ENCODE results near the gene GALE.

Gene GALE

DNA sequence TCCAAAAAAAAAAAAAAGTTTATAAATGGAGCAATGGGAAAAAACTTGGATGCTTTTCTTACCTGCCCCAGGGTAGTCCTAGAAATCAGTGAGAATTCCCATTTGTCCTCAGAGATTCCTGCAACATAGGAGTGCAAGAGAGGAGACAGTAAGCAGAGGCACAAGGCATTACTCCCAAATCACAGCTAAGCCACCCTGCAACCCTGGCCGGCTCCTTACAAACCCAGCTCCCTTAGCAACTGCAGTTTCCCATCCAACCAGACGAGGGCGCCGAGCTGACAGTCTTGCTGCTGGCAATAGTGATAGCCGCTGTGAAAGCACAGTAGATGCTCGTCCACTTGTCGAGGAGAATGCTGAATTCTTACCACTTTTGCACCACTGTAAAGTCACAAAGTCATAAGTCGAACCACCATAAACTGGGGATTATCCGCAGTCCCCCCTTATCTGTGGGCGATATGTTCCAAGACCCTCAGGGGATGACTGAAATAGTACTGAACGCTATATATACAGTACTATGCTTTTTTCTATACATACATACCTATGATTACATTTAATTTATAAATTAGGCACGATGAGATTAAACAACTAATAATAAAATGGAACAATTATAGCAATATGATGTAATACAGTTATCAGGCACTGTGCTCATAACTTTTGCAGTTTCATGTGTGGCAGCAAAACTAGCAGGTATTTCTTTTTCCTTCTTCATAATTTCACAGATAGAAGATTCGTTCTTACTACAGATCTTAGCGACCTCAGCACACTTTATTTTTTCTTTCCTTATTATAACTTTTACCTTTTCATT, 28.3 kb downstream of the GALE start:
- Histone ChIP-seq H3K4me1 (ENCODE audit: insufficient read depth, low read length) (no peaks in the 10 kb centered on the region), H3K9ac (ENCODE audit: low read depth, low read length) (no peak overlapping the region), H3K9me3 (ENCODE audit: insufficient read depth, low read depth, low read length) (no peaks in the 10 kb centered on the region), H3K27ac (ENCODE audit: low read depth, low read length) (no peak overlapping the region), H3K36me3 (ENCODE audit: insufficient read depth, low read length) (peaks cover 16% of the 10 kb centered on the region), H3K4me3 (ENCODE audit: low read length) (no peak overlapping the region), H3K27me3 (ENCODE audit: insufficient read depth, low read length) (no peaks in the 10 kb centered on the region)
- WGBS: 25% methylated on average over 13 of the region's 14 CpGs

DNA sequence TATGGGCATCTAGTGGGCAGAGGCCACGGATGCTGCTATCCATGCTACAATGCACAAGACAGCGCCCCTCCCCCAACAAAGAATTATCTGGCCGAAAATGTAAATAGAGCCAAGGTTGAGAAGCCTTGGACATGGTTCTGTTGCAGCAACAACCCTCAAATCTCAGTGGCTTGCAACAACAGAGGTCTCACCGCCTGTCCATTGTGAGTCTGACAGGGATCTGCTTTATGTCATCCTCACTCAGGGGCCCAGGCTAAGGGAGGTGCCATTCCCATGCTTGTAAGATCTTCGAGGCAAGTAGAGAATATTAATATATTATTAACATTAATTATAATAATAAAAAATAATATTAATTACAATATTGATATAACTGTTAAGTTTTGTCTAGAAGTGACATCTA, 31.8 kb downstream of the GALE start:
- no peak overlapping the region for H3K4me3 ChIP-seq (ENCODE audit: low read length)
- H3K9ac ChIP-seq (ENCODE audit: low read depth, low read length): no peak overlapping the region
- H3K4me1 ChIP-seq (ENCODE audit: insufficient read depth, low read length): no peaks in the 10 kb centered on the region
- H3K27ac ChIP-seq (ENCODE audit: low read depth, low read length): no peak overlapping the region
- WGBS: 96% methylated on average over 4 of the region's 5 CpGs
- peaks cover 26% of the 10 kb centered on the region for H3K36me3 ChIP-seq (ENCODE audit: insufficient read depth, low read length)
- H3K9me3 ChIP-seq (ENCODE audit: insufficient read depth, low read depth, low read length): no peaks in the 10 kb centered on the region
- H3K27me3 ChIP-seq (ENCODE audit: insufficient read depth, low read length): no peaks in the 10 kb centered on the region

DNA sequence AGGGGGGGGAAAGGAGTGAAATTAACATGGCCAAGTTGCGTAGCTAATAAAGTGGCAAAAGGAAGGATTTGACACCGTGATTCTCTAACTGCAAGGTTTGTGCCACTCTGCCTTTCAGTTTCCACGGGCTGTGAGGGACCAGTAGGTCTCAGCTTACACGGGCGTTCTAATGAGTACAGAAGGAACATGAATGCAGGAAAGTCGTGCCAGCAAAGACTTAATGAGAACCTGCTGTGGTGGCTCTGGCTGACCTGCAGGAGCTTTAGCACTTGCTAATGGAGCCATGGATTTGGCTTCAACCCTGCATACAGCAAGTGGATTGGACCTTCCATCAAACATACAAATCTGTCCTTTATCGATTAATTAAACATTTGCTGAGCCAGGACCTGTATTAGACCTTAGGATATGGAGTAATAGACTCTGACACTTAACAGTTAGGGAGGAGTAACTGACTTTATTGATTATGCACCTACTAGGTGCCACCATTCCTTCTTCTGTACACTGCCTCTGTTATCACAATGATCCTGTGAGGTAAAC, 37.4 kb downstream of the GALE start:
- WGBS: 87% methylated on average over 7 of the region's 7 CpGs
- H3K4me3 ChIP-seq (ENCODE audit: low read length): no peak overlapping the region
- no peaks in the 10 kb centered on the region for H3K4me1 ChIP-seq (ENCODE audit: insufficient read depth, low read length)
- H3K27ac ChIP-seq (ENCODE audit: low read depth, low read length): no peak overlapping the region
- H3K9me3 ChIP-seq (ENCODE audit: insufficient read depth, low read depth, low read length): no peaks in the 10 kb centered on the region
- no peak overlapping the region for H3K9ac ChIP-seq (ENCODE audit: low read depth, low read length)
- peaks cover 61% of the 10 kb centered on the region for H3K36me3 ChIP-seq (ENCODE audit: insufficient read depth, low read length)
- H3K27me3 ChIP-seq (ENCODE audit: insufficient read depth, low read length): no peaks in the 10 kb centered on the region

DNA sequence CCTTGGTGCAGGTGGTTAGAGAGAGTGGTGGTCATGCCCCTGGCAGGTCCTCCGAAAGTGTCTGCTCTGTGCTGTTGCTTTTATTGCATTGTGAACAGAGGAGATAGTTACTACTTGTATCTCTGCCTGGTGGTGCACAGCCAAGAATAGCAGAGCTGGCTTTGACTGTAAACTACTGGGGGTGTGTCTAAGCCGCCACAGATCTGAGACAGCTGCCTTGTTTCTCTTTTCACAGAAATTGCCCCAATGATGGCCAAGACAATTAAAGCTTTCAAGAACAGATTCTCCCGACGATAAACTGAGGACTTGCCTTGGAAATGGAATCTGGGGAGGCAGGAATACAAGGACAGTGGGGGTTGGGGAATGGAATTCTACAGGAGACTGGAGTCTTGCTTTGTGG, 41.3 kb downstream of the GALE start:
- H3K36me3 ChIP-seq (ENCODE audit: insufficient read depth, low read length): peaks cover 91% of the 10 kb centered on the region
- no peaks in the 10 kb centered on the region for H3K4me1 ChIP-seq (ENCODE audit: insufficient read depth, low read length)
- WGBS: 95% methylated on average over 4 of the region's 4 CpGs
- H3K9ac ChIP-seq (ENCODE audit: low read depth, low read length): no peak overlapping the region
- H3K9me3 ChIP-seq (ENCODE audit: insufficient read depth, low read depth, low read length): no peaks in the 10 kb centered on the region
- H3K27me3 ChIP-seq (ENCODE audit: insufficient read depth, low read length): no peaks in the 10 kb centered on the region
- H3K4me3 ChIP-seq (ENCODE audit: low read length): no peak overlapping the region
- H3K27ac ChIP-seq (ENCODE audit: low read depth, low read length): no peak overlapping the region

DNA sequence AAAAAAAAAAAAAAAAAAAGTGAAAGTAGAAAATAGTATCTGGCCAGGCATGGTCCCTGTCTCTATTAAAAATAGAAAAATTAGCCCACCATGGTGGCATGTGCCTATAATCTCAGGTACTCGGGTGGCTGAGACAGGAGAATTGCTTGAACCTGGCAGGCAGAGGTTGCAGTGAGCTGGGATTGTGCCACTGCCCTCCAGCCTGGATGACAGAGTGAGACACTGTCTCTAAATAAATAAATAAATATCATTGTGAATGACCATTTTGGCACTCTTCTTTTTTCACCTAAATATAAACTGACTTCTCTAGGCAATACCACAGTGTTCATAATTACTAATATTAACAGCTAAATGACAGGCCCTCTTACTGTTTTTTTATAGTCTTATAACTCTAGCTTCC, 42.7 kb downstream of the GALE start:
- Histone ChIP-seq H3K9ac (ENCODE audit: low read depth, low read length) (no peak overlapping the region), H3K27me3 (ENCODE audit: insufficient read depth, low read length) (no peaks in the 10 kb centered on the region), H3K9me3 (ENCODE audit: insufficient read depth, low read depth, low read length) (no peaks in the 10 kb centered on the region), H3K4me1 (ENCODE audit: insufficient read depth, low read length) (no peaks in the 10 kb centered on the region), H3K4me3 (ENCODE audit: low read length) (no peak overlapping the region), H3K36me3 (ENCODE audit: insufficient read depth, low read length) (peaks cover 97% of the 10 kb centered on the region), H3K27ac (ENCODE audit: low read depth, low read length) (no peak overlapping the region)
- WGBS: 100% methylated on average over 1 of the region's 1 CpG

DNA sequence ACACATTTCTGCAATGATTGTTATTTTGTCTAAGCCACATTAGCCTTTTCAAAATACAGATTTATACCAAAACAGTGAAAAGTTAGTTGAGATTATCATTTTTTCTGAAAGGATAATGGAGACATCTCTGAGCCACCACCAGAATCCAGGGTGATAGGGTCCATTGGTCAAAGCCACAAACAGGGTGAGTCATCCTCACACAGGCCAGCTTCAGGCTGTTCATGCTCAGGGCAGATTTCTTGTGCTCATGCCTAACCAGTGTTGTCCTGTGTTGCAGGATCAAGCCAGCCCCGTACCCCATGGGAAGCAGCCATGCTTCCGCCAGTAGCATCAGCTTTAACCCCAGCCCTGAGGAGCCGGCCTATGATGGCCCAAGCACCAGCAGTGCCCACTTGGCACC, 43.9 kb downstream of the GALE start:
- H3K9ac ChIP-seq (ENCODE audit: low read depth, low read length): no peak overlapping the region
- H3K27me3 ChIP-seq (ENCODE audit: insufficient read depth, low read length): no peaks in the 10 kb centered on the region
- peaks cover 98% of the 10 kb centered on the region for H3K36me3 ChIP-seq (ENCODE audit: insufficient read depth, low read length)
- no peak overlapping the region for H3K4me3 ChIP-seq (ENCODE audit: low read length)
- H3K4me1 ChIP-seq (ENCODE audit: insufficient read depth, low read length): no peaks in the 10 kb centered on the region
- no peaks in the 10 kb centered on the region for H3K9me3 ChIP-seq (ENCODE audit: insufficient read depth, low read depth, low read length)
- no peak overlapping the region for H3K27ac ChIP-seq (ENCODE audit: low read depth, low read length)
- 98% methylated on average over 3 of the region's 3 CpGs for WGBS

DNA sequence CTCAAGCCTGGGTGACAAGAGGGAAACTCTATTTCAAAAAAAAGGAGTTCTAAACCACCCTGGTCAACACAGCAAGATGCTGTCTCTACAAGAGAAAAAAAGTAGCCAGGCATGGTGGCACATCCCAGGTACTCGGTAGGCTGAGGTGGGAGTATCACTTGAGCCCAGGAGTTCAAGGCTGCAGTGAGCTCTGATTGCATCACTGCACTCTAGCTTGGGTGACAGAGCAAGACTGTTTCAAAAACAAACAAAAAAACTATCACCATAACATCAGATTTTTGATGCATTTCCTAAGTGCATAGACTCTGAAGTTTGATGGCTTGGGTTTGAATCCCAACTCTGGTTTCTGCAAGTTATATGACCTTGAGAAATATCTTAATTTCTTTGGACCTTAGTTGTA, 47.6 kb downstream of the GALE start:
- Histone ChIP-seq H3K27ac (ENCODE audit: low read depth, low read length) (no peak overlapping the region), H3K9me3 (ENCODE audit: insufficient read depth, low read depth, low read length) (no peaks in the 10 kb centered on the region), H3K9ac (ENCODE audit: low read depth, low read length) (no peak overlapping the region), H3K4me3 (ENCODE audit: low read length) (no peak overlapping the region), H3K27me3 (ENCODE audit: insufficient read depth, low read length) (no peaks in the 10 kb centered on the region), H3K4me1 (ENCODE audit: insufficient read depth, low read length) (no peaks in the 10 kb centered on the region), H3K36me3 (ENCODE audit: insufficient read depth, low read length) (peaks cover 94% of the 10 kb centered on the region)
- WGBS: 100% methylated on average over 1 of the region's 1 CpG

DNA sequence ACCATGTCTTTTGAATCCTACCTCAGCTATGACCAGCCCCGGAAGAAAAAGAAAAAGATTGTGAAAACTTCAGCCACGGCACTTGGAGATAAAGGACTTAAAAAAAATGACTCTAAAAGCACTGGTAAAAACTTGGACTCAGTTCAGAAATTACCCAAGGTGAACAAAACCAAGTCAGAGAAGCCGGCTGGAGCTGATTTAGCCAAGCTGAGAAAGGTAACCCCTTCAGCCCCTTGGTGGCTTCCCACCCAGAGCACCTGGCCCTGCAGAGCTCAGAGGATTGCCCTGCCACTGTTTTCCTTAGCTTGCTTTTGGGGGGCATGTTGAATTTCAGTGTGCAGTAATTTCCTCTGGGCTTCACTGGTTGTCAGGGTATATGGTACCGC, 48.7 kb downstream of the GALE start:
- no peak overlapping the region for H3K9ac ChIP-seq (ENCODE audit: low read depth, low read length)
- H3K4me3 ChIP-seq (ENCODE audit: low read length): no peak overlapping the region
- no peak overlapping the region for H3K27ac ChIP-seq (ENCODE audit: low read depth, low read length)
- H3K9me3 ChIP-seq (ENCODE audit: insufficient read depth, low read depth, low read length): no peaks in the 10 kb centered on the region
- no peaks in the 10 kb centered on the region for H3K4me1 ChIP-seq (ENCODE audit: insufficient read depth, low read length)
- H3K36me3 ChIP-seq (ENCODE audit: insufficient read depth, low read length): peaks cover 94% of the 10 kb centered on the region
- no peaks in the 10 kb centered on the region for H3K27me3 ChIP-seq (ENCODE audit: insufficient read depth, low read length)
- WGBS: 96% methylated on average over 4 of the region's 4 CpGs

DNA sequence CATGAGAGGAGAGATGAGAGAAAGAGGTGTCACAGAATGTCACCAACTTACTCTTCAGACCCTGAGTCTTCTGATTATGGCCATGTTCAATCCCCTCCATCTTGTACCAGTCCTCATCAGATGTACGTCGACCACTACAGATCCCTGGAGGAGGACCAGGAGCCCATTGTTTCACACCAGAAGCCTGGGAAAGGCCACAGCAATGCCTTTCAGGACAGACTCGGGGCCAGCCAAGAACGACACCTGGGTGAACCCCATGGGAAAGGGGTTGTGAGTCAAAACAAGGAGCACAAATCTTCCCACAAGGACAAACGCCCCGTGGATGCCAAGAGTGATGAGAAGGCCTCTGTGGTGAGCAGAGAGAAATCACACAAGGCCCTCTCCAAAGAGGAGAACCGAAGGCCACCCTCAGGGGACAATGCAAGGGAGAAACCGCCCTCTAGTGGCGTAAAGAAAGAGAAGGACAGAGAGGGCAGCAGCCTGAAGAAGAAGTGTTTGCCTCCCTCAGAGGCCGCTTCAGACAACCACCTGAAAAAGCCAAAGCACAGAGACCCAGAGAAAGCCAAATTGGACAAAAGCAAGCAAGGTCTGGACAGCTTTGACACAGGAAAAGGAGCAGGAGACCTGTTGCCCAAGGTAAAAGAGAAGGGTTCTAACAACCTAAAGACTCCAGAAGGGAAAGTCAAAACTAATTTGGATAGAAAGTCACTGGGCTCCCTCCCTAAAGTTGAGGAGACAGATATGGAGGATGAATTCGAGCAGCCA, 49.3 kb downstream of the GALE start:
- Histone ChIP-seq H3K4me3 (ENCODE audit: low read length) (no peak overlapping the region), H3K4me1 (ENCODE audit: insufficient read depth, low read length) (no peaks in the 10 kb centered on the region), H3K27me3 (ENCODE audit: insufficient read depth, low read length) (no peaks in the 10 kb centered on the region), H3K9me3 (ENCODE audit: insufficient read depth, low read depth, low read length) (no peaks in the 10 kb centered on the region), H3K36me3 (ENCODE audit: insufficient read depth, low read length) (peaks cover 94% of the 10 kb centered on the region), H3K9ac (ENCODE audit: low read depth, low read length) (no peak overlapping the region), H3K27ac (ENCODE audit: low read depth, low read length) (no peak overlapping the region)
- 83% methylated on average over 11 of the region's 11 CpGs for WGBS

DNA sequence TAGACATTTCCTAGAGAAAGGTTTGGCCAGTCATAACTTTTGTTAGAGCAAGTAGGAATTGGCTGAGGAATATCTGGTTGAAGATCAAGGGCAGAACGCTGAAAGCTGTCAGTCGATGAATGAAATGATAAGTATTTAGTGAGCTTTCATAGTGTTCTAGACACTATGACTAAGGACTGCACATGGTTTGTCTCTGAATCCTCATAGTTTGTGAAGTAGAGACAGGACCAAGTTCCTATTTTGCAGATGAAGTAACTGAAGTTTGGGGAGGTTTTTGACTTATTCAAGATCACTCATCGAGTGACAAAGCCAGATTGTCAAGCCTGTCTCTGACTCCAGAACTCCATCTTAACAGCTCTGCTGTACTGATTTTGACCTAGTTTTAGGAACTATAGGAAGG, 52.5 kb downstream of the GALE start:
- H3K36me3 ChIP-seq (ENCODE audit: insufficient read depth, low read length): peaks cover 68% of the 10 kb centered on the region
- no peak overlapping the region for H3K9ac ChIP-seq (ENCODE audit: low read depth, low read length)
- H3K4me1 ChIP-seq (ENCODE audit: insufficient read depth, low read length): peaks cover 9% of the 10 kb centered on the region
- no peak overlapping the region for H3K4me3 ChIP-seq (ENCODE audit: low read length)
- no peaks in the 10 kb centered on the region for H3K9me3 ChIP-seq (ENCODE audit: insufficient read depth, low read depth, low read length)
- H3K27ac ChIP-seq (ENCODE audit: low read depth, low read length): no peak overlapping the region
- 93% methylated on average over 3 of the region's 3 CpGs for WGBS
- no peaks in the 10 kb centered on the region for H3K27me3 ChIP-seq (ENCODE audit: insufficient read depth, low read length)

Measured in HUES64 (cell line).